Measurements from ENCODE around the gene TBC1D21. TPM values are rescaled to one million over a fixed set of nuclear protein-coding genes. Genes with fewer than 3 reads are reported as not detected.
A peak's percentile ranks its signal among the peaks of the same experiment; 100 is the strongest.

The TBC1D21 gene
- total RNA-seq, 6 donors from 2014 or later: not detected

- no peaks in the 10 kb centered on the region for H3K36me3 ChIP-seq
- ATAC-seq (ENCODE audit: low FRiP score in 2 of 2) (no peak), DNase-seq (no peak)
- no peaks in the 10 kb centered on the region for H3K27me3 ChIP-seq
- H3K4me1 ChIP-seq: no peaks in the 10 kb centered on the region
- peaks cover 0 to 5% (median 0%) of the 10 kb centered on the region in 4 donors for H3K9me3 ChIP-seq
- no peak overlapping the region for H3K4me3 ChIP-seq
- 73 to 75% methylated on average over 6 of the region's 6 CpGs for WGBS, 2 donors
- no peak overlapping the region for H3K27ac ChIP-seq
- no peak for TF ChIP-seq POLR2AphosphoS5 (IDR thresholded peaks at IDR 0.05)
Measured at GRCh38 chr15:73889053-73889761, 15.8 kb downstream of the TBC1D21 start.

GRCh38 chr15:73889762-73890124 lies 16.4 kb downstream of the TBC1D21 start:
- TF ChIP-seq POLR2A (IDR thresholded peaks at IDR 0.05): no peak
- TF ChIP-seq POLR2AphosphoS5 (IDR thresholded peaks at IDR 0.05): no peak
- TF ChIP-seq CTCF (IDR thresholded peaks at IDR 0.05): no peak
- TF ChIP-seq EP300 (IDR thresholded peaks at IDR 0.05): no peak
- Histone ChIP-seq H3K27ac (no peak overlapping the region), H3K9me3 (peaks cover 0 to 5% (median 0%) of the 10 kb centered on the region in 4 donors), H3K36me3 (no peaks in the 10 kb centered on the region), H3K4me3 (no peak overlapping the region), H3K27me3 (no peaks in the 10 kb centered on the region), H3K4me1 (no peaks in the 10 kb centered on the region)
- DNase-seq: no peak
- ATAC-seq (ENCODE audit: low FRiP score in 2 of 2): no peak
- WGBS, 2 donors: 33 to 85% methylated on average over 1 of the region's 1 CpG

- Histone ChIP-seq H3K36me3 (no peaks in the 10 kb centered on the region), H3K27me3 (no peaks in the 10 kb centered on the region), H3K4me3 (no peak overlapping the region), H3K4me1 (no peaks in the 10 kb centered on the region), H3K27ac (no peak overlapping the region), H3K9me3 (peaks cover 0 to 5% (median 0%) of the 10 kb centered on the region in 4 donors)
- 71 to 87% methylated on average over 4 to 11 of the region's 11 CpGs for WGBS, 2 donors
- no peak for ATAC-seq (ENCODE audit: low FRiP score in 2 of 2)
- TF ChIP-seq POLR2A (IDR thresholded peaks at IDR 0.05) (no peak), POLR2AphosphoS5 (IDR thresholded peaks at IDR 0.05) (no peak), CTCF (IDR thresholded peaks at IDR 0.05) (no peak), EP300 (IDR thresholded peaks at IDR 0.05) (no peak)
- DNase-seq: no peak
Measured at GRCh38 chr15:73891328-73892315, 18.3 kb downstream of the TBC1D21 start.

- no peak for TF ChIP-seq EP300 (IDR thresholded peaks at IDR 0.05)
- Histone ChIP-seq H3K36me3 (no peaks in the 10 kb centered on the region), H3K4me3 (no peak overlapping the region), H3K9me3 (peaks cover 0 to 5% (median 0%) of the 10 kb centered on the region in 4 donors), H3K4me1 (no peaks in the 10 kb centered on the region), H3K27me3 (no peaks in the 10 kb centered on the region), H3K27ac (no peak overlapping the region)
- 88 to 92% methylated on average over 13 of the region's 13 CpGs for WGBS, 2 donors
- no peak for ATAC-seq (ENCODE audit: low FRiP score in 2 of 2)
- DNase-seq: no peak
Measured at GRCh38 chr15:73892446-73893226, 19.3 kb downstream of the TBC1D21 start.

GRCh38 chr15:73894133-73894814 lies 20.9 kb downstream of the TBC1D21 start:
- Histone ChIP-seq H3K27ac (no peak overlapping the region), H3K4me3 (no peak overlapping the region), H3K27me3 (no peaks in the 10 kb centered on the region), H3K36me3 (no peaks in the 10 kb centered on the region), H3K4me1 (no peaks in the 10 kb centered on the region), H3K9me3 (peaks cover 0 to 5% (median 0%) of the 10 kb centered on the region in 4 donors)
- ATAC-seq (ENCODE audit: low FRiP score in 2 of 2) (no peak), DNase-seq (peak in 1 of 2 donors; percentile 23)
- no peak for TF ChIP-seq CTCF (IDR thresholded peaks at IDR 0.05)
- TF ChIP-seq POLR2A (IDR thresholded peaks at IDR 0.05): no peak
- no peak for TF ChIP-seq EP300 (IDR thresholded peaks at IDR 0.05)
- TF ChIP-seq POLR2AphosphoS5 (IDR thresholded peaks at IDR 0.05): no peak
- 87 to 93% methylated on average over 4 to 12 of the region's 12 CpGs for WGBS, 2 donors
